Brain microvascular endothelial cell (primary cell): ENCODE data around the gene KRTAP5-6.

Source experiments
- DNase-seq: peaks from one replicate; pipeline ENCODE4 v3.0.0-alpha.2; 2020
- H3K27ac ChIP-seq: fragments of 250-450 bp; sonication (Bioruptor Pico); 2 replicates; pipeline ENCODE4 v1.5.1; 2020; ENCODE audit warnings: mild to moderate bottlenecking, moderate library complexity
- H3K27me3 ChIP-seq: fragments of 250-450 bp; sonication (Bioruptor Pico); replicated peaks from 2 replicates; pipeline ENCODE4 v1.5.1; 2020; ENCODE audit warnings: mild to moderate bottlenecking
- H3K36me3 ChIP-seq: fragments of 250-450 bp; sonication (Bioruptor Pico); replicated peaks from 2 replicates; pipeline ENCODE4 v1.5.1; 2020; ENCODE audit warnings: mild to moderate bottlenecking
- H3K4me3 ChIP-seq: 2 replicates; pipeline ENCODE4 v1.5.1; 2011; ENCODE audit warnings: low read depth, mild to moderate bottlenecking, control low read depth, low read length, moderate library complexity
- in situ Hi-C: cut with HindIII; loops from 2 replicates; pipeline ENCODE4 v1.10.0; 2017; ENCODE audit warnings: low sequenced_read_pairs, low pct_ligation_motif_present
- TF ChIP-seq, protein P1 (sequence below): IDR thresholded peaks from 2 replicates; pipeline ENCODE4 v1.5.1; 2011; ENCODE audit warnings: low read depth, mild to moderate bottlenecking, moderate library complexity, low read length, control low read depth, inconsistent platforms; ENCODE audit errors: missing control alignments

KRTAP5-6 gene

DNA sequence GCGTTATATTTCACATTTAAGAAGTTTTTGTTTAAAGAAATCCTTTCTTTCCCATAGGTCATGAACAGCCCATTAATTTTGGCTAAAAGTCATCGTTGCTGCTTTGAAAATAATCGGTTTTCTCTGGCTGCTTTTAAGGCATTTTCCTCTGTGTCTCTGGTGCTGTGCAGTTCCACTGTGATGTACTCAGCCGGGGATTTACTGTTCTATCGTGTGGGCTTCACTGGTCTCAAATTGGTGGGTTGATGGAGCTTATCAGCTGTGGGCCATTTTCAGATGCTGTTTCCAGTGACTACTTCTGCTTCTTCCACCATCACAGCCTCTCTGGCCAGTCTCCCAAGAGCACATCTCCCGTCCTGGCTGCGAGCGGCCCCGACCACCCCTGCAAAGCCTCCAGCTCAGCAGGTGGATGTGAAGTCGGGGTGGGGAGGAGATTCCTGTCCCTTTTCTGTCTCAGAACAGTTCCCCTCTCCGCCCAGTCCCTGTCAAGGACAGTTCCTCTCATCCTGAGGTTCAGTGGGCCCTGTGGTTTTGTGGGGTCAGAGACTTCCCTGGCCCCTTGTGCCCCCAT, 33.1 kb downstream of the KRTAP5-6 start:
- Histone ChIP-seq H3K27ac (no peak overlapping the region), H3K27me3 (peaks cover 3% of the 10 kb centered on the region), H3K4me3 (no peak overlapping the region), H3K36me3 (no peaks in the 10 kb centered on the region)
- in situ Hi-C loops = no loop called here
- DNase-seq = no peak
- TF ChIP-seq, protein P1, sequence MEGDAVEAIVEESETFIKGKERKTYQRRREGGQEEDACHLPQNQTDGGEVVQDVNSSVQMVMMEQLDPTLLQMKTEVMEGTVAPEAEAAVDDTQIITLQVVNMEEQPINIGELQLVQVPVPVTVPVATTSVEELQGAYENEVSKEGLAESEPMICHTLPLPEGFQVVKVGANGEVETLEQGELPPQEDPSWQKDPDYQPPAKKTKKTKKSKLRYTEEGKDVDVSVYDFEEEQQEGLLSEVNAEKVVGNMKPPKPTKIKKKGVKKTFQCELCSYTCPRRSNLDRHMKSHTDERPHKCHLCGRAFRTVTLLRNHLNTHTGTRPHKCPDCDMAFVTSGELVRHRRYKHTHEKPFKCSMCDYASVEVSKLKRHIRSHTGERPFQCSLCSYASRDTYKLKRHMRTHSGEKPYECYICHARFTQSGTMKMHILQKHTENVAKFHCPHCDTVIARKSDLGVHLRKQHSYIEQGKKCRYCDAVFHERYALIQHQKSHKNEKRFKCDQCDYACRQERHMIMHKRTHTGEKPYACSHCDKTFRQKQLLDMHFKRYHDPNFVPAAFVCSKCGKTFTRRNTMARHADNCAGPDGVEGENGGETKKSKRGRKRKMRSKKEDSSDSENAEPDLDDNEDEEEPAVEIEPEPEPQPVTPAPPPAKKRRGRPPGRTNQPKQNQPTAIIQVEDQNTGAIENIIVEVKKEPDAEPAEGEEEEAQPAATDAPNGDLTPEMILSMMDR = no peak

DNA sequence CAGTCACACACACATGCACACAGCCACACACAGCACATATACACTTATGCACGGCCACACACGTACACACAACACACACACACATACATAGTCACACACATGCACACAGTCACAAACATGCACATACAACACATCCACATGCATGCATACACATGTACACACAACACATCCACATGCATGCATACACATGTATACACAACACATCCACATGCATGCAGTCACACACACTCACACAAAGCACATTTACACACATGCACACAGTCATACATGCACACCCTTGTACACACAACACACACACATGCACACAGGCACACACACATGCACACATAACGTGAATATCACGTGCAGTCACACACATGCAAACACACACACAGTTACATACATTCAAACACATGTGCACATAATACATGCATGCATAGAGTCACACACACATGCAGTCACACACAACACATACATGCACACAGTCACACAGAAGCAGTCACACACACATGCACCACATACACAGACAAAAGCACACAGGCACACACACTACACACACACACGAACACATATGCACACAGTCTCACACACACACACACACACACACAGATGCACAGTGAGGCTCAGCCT, 34.6 kb downstream of the KRTAP5-6 start:
- Histone ChIP-seq H3K27ac (no peak overlapping the region), H3K4me3 (no peak overlapping the region), H3K36me3 (no peaks in the 10 kb centered on the region), H3K27me3 (peaks cover 3% of the 10 kb centered on the region)
- in situ Hi-C loops = no loop called here
- no peak for DNase-seq
- TF ChIP-seq, protein P1 = no peak

DNA sequence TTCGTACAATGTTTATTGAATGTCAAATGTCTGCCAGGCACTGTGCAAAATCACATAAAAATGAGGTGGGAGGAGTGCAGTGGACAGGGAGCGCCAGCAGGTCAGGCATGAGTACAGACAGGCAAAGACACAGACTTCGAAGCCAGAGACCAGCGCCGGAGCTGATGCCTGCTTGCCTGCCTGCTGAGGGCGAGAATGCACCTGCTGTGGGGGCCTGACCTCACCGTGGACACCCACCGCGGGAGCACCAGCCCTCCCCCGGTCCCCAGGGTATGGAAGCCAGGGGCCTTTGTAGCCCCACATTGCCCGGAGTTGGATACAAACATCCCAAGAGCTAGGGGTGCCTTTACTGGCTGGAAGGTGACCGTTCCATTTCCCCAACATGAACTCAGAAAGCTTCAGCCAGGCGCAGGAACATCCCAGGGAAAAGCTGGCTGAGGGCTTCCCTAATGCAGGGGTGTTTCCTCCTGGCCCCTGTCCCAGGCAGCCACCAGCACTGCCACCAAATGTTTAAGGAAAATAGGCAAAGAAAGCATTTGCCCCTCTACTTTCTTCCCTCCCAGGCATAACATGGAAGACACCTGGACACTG, 35.5 kb downstream of the KRTAP5-6 start:
- no peak for DNase-seq
- H3K27me3 ChIP-seq = peaks cover 3% of the 10 kb centered on the region
- in situ Hi-C loops = no loop called here
- no peaks in the 10 kb centered on the region for H3K36me3 ChIP-seq
- TF ChIP-seq, protein P1 = no peak
- no peak overlapping the region for H3K4me3 ChIP-seq
- H3K27ac ChIP-seq = no peak overlapping the region

DNA sequence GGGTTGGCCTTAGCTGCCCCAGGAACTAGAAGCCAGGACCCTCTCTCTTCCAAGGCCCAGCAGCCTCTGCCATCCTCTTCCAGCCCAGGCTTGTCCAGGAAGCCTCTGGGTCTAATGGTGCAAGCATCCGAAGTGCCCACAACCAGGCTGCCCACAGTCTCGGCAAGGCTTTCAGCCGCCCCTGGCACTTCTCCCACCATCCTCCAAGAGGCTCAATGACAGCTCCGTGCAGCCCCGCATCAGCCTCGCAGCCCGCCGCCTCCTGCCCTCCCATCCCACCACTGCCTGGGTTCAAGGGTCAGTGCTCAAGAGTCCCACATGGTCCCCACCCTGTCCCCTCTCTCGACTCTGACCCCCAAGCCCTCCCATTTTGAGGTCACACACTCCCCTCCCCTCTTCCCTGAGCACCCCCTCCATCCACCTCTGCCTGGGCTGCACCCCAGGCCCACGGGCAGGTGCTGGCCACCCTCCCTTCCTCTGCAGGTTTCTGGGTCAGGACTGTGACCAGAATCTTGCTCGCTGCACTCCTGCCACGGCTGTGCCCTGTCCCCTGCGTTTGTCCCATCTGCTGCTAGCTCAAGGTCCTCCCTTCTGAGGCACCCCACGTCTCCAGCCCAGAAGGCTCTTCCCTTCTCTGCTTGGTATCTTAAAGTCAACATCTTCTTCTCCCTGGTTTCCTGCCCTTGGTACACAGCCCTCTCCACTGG, 36.2 kb downstream of the KRTAP5-6 start:
- peaks cover 3% of the 10 kb centered on the region for H3K27me3 ChIP-seq
- no peak for DNase-seq
- in situ Hi-C loops = no loop called here

DNA sequence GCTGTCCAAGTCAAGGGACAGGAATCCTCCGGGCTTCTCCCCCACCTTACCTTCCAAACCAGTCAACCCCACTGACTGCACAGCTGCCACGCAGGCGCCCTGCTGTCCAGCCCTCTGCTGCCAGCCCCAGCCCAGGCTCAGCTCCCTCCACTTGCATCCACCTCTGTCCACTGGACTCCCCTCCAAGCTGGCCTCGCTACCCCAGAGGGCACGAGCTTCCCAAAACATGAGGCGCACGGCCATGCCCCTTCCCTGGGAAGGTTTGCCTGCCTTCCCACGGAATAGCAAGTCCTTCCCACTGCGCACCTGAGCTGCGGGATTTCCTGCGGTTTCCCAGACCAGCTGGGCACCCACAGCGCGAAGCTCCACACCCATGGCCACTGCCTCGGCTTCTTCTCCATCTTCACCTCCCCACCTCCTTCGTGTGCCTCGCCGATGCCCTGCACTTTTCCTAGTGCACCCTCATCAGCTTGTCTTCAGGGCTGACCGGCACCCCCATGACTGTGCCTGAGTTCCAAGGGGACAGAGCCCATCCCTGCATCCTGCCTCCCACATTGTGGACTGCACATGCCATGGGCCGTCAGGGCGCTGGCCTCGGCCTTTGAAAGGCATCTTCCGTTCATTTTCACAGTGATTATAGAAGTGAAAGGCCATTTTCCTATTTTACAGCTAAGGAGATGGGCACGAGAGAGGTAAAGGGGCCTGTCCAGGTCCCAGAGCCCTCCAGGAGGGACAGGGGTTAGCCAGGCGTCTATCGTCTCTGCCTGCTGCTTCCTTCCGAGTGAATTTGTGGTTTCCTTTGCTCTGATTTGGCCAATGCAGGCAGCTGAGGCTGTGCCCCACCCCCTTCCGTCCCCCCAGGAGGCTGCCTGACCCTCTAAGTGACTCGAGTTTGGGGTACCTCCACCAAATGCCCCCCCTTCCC, 37.0 kb downstream of the KRTAP5-6 start:
- in situ Hi-C loops = no loop called here
- Histone ChIP-seq H3K4me3 (no peak overlapping the region), H3K27me3 (peaks cover 3% of the 10 kb centered on the region), H3K36me3 (no peaks in the 10 kb centered on the region), H3K27ac (no peak overlapping the region)
- DNase-seq = no peak
- TF ChIP-seq, protein P1 = no peak

More for the DNA sequence above, 36.2 kb downstream of the KRTAP5-6 start:
- H3K27ac ChIP-seq = no peak overlapping the region
- no peak overlapping the region for H3K4me3 ChIP-seq
- no peaks in the 10 kb centered on the region for H3K36me3 ChIP-seq
- TF ChIP-seq, protein P1 = no peak
